ENCODE data around the gene TSBP1.
"Not testable (repeated sequence)": the region's sequence is repeated elsewhere in the genome, so short reads cannot be mapped to it uniquely, and the experiment has no call there.

Gene TSBP1

GRCh38 chr6:32379545-32379944, 7.8 kb upstream of the TSBP1 start:
- H3K4me3 ChIP-seq (replicated peaks in 1 of 2; ENCODE audit: low read depth in 2 of 2, low read length in 2 of 2): no peak overlapping the region
- no peak for DNase-seq (ENCODE audit: low read depth in 2 of 2)
- TF ChIP-seq CTCF (IDR thresholded peaks at IDR 0.05; ENCODE audit: low read depth, low read length): no peak

- no peak for DNase-seq (ENCODE audit: low read depth in 2 of 2)
- TF ChIP-seq CTCF (IDR thresholded peaks at IDR 0.05; ENCODE audit: low read depth, low read length): no peak
- no peak overlapping the region for H3K4me3 ChIP-seq (replicated peaks in 1 of 2; ENCODE audit: low read depth in 2 of 2, low read length in 2 of 2)
Observed at GRCh38 chr6:32375739-32376529, 4.2 kb upstream of the TSBP1 start.

GRCh38 chr6:32371229-32371628, 474 bp downstream of the TSBP1 start:
- H3K4me3 ChIP-seq (replicated peaks in 1 of 2; ENCODE audit: low read depth in 2 of 2, low read length in 2 of 2): no peak overlapping the region
- TF ChIP-seq CTCF (IDR thresholded peaks at IDR 0.05; ENCODE audit: low read depth, low read length): no peak
- DNase-seq (ENCODE audit: low read depth in 2 of 2): peak; percentile 29 to 32

- no peak overlapping the region for H3K4me3 ChIP-seq (replicated peaks in 1 of 2; ENCODE audit: low read depth in 2 of 2, low read length in 2 of 2)
- peak; percentile 8 to 55 for DNase-seq (ENCODE audit: low read depth in 2 of 2)
- TF ChIP-seq CTCF (IDR thresholded peaks at IDR 0.05; ENCODE audit: low read depth, low read length): no peak
Observed at GRCh38 chr6:32370505-32370904, 1.2 kb downstream of the TSBP1 start.

- peak; percentile 73 to 93 for DNase-seq (ENCODE audit: low read depth in 2 of 2)
- no peak for TF ChIP-seq CTCF (IDR thresholded peaks at IDR 0.05; ENCODE audit: low read depth, low read length)
- no peak overlapping the region for H3K4me3 ChIP-seq (replicated peaks in 1 of 2; ENCODE audit: low read depth in 2 of 2, low read length in 2 of 2)
Observed at GRCh38 chr6:32369660-32370059, 2.0 kb downstream of the TSBP1 start.

GRCh38 chr6:32367644-32368043, 4.1 kb downstream of the TSBP1 start:
- no peak overlapping the region for H3K4me3 ChIP-seq (replicated peaks in 1 of 2; ENCODE audit: low read depth in 2 of 2, low read length in 2 of 2)
- no peak for DNase-seq (ENCODE audit: low read depth in 2 of 2)
- no peak for TF ChIP-seq CTCF (IDR thresholded peaks at IDR 0.05; ENCODE audit: low read depth, low read length)

GRCh38 chr6:32359225-32359624, 12.5 kb downstream of the TSBP1 start:
- not testable (repeated sequence) for DNase-seq (ENCODE audit: low read depth in 2 of 2); H3K4me3 ChIP-seq (replicated peaks in 1 of 2; ENCODE audit: low read depth in 2 of 2, low read length in 2 of 2)

GRCh38 chr6:32358548-32358947, 13.2 kb downstream of the TSBP1 start:
- DNase-seq (ENCODE audit: low read depth in 2 of 2); H3K4me3 ChIP-seq (replicated peaks in 1 of 2; ENCODE audit: low read depth in 2 of 2, low read length in 2 of 2): not testable (repeated sequence)

All from cardiac fibroblast (primary cell).